ENCODE data around the gene ZNF350. TPM values are rescaled to one million over a fixed set of nuclear protein-coding genes. Genes with fewer than 3 reads are reported as not detected.

Gene ZNF350
- total RNA-seq, 1 experiment from 2014 or later, result 7.0 TPM

DNA sequence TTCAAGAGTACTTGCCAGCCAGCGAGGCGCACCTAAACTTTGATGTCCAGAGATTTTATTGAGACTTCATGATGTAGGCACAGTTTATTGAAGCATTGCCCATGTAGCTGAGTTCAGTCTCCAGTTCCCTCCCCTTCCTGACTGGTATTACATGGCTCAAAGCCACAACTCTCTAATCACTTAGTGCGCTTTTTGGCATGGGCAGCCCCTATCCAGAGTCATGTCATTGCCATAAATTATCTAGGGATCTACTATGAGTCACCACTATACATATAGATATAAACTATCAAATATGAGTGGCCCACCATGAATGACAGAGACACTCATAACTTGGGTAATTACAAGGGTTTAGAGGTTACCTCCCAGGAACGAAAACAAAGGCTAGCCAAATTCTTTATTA, 33.9 kb upstream of the ZNF350 start:
- Mint-ChIP-seq H3K4me3 (ENCODE audit: unreplicated experiment) (no peak overlapping the region), H3K4me1 (ENCODE audit: insufficient read depth, unreplicated experiment) (no peaks in the 10 kb centered on the region), H3K36me3 (ENCODE audit: insufficient read depth, unreplicated experiment) (peaks cover 99% of the 10 kb centered on the region), H3K27ac (ENCODE audit: low read depth, unreplicated experiment) (no peak overlapping the region), H3K9me3 (ENCODE audit: unreplicated experiment) (peaks cover 24% of the 10 kb centered on the region), H3K27me3 (ENCODE audit: insufficient read depth, unreplicated experiment) (no peaks in the 10 kb centered on the region)
- no TSS peak for BruUV-seq (replicated peaks)
- no peak for TF ChIP-seq CTCF (IDR thresholded peaks at IDR 0.05; ENCODE audit: unreplicated experiment)
- intact Hi-C loops (cut with micrococcal nuclease), result no loop called here
- ChIA-PET POLR2A (interaction anchor here (0.7 kb wide), 1 partner anchor 184 kb away, joined by 5 read pairs; no protein-coding TSS in a partner anchor), CTCF (interaction anchor here (0.6 to 0.7 kb wide), 2 partner anchors 12 to 675 kb away, joined by 3 to 5 read pairs; no protein-coding TSS in a partner anchor)
- DNase-seq (ENCODE audit: unreplicated experiment), result no peak

GRCh38 chr19:52010674-52011073, 24.0 kb upstream of the ZNF350 start:
- Mint-ChIP-seq H3K4me3 (ENCODE audit: unreplicated experiment) (no peak overlapping the region), H3K9me3 (ENCODE audit: unreplicated experiment) (peaks cover 12% of the 10 kb centered on the region), H3K27me3 (ENCODE audit: insufficient read depth, unreplicated experiment) (no peaks in the 10 kb centered on the region), H3K27ac (ENCODE audit: low read depth, unreplicated experiment) (no peak overlapping the region), H3K4me1 (ENCODE audit: insufficient read depth, unreplicated experiment) (peaks cover 8% of the 10 kb centered on the region), H3K36me3 (ENCODE audit: insufficient read depth, unreplicated experiment) (peaks cover 29% of the 10 kb centered on the region)
- POLR2A ChIA-PET, result no interaction called here
- no peak for DNase-seq (ENCODE audit: unreplicated experiment)
- intact Hi-C loops (cut with micrococcal nuclease), result no loop called here
- CTCF ChIA-PET, result interaction anchor here (0.6 kb wide), 1 partner anchor 754 kb away, joined by 3 read pairs; no protein-coding TSS in a partner anchor
- TF ChIP-seq CTCF (IDR thresholded peaks at IDR 0.05; ENCODE audit: unreplicated experiment), result no peak
- no TSS peak for BruUV-seq (replicated peaks)

DNA sequence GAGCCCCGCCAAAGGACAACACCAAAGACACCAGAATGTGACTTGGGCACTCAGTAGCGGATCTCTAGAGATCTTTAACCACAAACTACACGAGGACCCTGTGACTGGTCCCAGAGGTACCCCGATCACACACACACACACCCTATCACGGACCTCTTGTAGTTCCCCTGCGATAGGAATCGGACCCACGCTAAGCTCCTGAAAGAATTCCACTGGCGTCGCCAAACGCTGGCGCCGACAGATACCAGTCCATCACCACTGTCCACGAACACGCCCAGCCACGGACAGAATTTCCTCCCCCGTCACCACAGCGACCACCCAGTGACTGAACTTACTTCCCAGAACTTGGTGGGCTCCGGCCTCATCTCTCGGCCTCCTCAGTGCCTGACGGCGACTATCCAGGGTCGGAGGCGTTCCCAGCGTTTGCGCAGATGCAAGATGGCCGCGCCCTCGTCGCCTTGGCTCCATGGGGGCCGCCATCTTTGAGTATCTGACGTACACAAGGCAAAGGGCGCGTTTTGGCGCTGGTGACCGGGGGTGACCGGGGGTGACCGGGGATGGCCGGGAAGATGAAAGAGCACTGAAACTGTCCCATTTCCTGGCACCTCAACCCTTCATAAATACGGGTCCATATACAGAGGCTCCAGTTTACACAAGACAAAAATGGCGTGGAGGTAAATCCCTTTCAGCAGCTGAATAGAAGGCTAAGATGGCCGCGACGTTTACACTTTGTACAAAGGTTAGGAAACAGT, 21.3 kb upstream of the ZNF350 start, which contains the start of gene ZNF615:
ZNF615 (minus strand) TSS at position 406 of the 752 bp plus-strand sequence. CDS start 4,500 bp downstream, outside the sequence.
- TSS peak; percentile 43 for BruUV-seq (replicated peaks)
- Mint-ChIP-seq H3K4me3 (ENCODE audit: unreplicated experiment) (peak within 1 kb of the TSS; percentile 99), H3K9me3 (ENCODE audit: unreplicated experiment) (peaks cover 19% of the 10 kb centered on the region), H3K27me3 (ENCODE audit: insufficient read depth, unreplicated experiment) (no peaks in the 10 kb centered on the region), H3K27ac (ENCODE audit: low read depth, unreplicated experiment) (peak within 1 kb of the TSS; percentile 98), H3K36me3 (ENCODE audit: insufficient read depth, unreplicated experiment) (peaks cover 33% of the 10 kb centered on the region), H3K4me1 (ENCODE audit: insufficient read depth, unreplicated experiment) (peaks cover 8% of the 10 kb centered on the region)
- ChIA-PET POLR2A (interaction anchor here (0.7 to 2.9 kb wide), 12 partner anchors 10 to 261 kb away, joined by 3 to 31 read pairs (median 3); partner anchors contain the start of genes PPP2R1A, ZNF350 and ZNF614), CTCF (interaction anchor here (0.5 kb wide), 2 partner anchors 85 to 1961 kb away, joined by 3 read pairs; no protein-coding TSS in a partner anchor)
- no peak for TF ChIP-seq CTCF (IDR thresholded peaks at IDR 0.05; ENCODE audit: unreplicated experiment)
- peak; percentile 88 for DNase-seq (ENCODE audit: unreplicated experiment)
- intact Hi-C loops (cut with micrococcal nuclease), result no loop called here

DNA sequence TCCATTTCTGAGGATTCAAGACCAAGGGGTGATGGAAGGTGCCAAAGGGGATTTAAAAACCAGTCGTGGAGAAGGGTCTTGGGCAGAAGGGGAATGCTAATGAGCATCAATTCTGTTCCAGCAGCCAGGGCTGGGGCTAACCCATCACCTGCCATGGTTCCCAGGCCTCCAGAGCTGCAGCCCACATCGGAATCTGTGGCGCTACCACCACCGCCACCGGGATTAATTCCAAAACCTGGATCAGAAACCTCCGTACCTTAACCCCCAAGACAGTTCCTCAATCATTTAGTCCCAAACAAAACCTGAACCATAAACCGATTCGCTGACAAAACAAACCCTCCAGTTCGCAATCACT, 20.8 kb upstream of the ZNF350 start:
- ChIA-PET POLR2A (interaction anchor here (0.7 to 2.9 kb wide), 12 partner anchors 9 to 261 kb away, joined by 3 to 31 read pairs (median 4); partner anchors contain the start of genes PPP2R1A, ZNF350, ZNF432 and ZNF614), CTCF (no interaction called here)
- peaks cover 19% of the 10 kb centered on the region for H3K9me3 Mint-ChIP-seq (ENCODE audit: unreplicated experiment)
- H3K36me3 Mint-ChIP-seq (ENCODE audit: insufficient read depth, unreplicated experiment), result peaks cover 32% of the 10 kb centered on the region
- BruUV-seq (replicated peaks), result no TSS peak
- DNase-seq (ENCODE audit: unreplicated experiment), result no peak
- peaks cover 8% of the 10 kb centered on the region for H3K4me1 Mint-ChIP-seq (ENCODE audit: insufficient read depth, unreplicated experiment)
- intact Hi-C loops (cut with micrococcal nuclease), result no loop called here
- no peak for TF ChIP-seq CTCF (IDR thresholded peaks at IDR 0.05; ENCODE audit: unreplicated experiment)
- H3K4me3 Mint-ChIP-seq (ENCODE audit: unreplicated experiment), result peak overlapping the region; percentile 99
- no peaks in the 10 kb centered on the region for H3K27me3 Mint-ChIP-seq (ENCODE audit: insufficient read depth, unreplicated experiment)
- peak overlapping the region; percentile 98 for H3K27ac Mint-ChIP-seq (ENCODE audit: low read depth, unreplicated experiment)

Data from MCF 10A (cell line).